SK-N-MC (cell line): ENCODE results near the gene LILRA5.

Experiments
- EZH2 ChIP-seq: fragments of 200-600 bp; sonication (generic); IDR thresholded peaks from one replicate; pipeline ENCODE4 v1.6.1; 2017; ENCODE audit warnings: antibody characterized with exemption
- POLR2AphosphoS5 ChIP-seq: IDR thresholded peaks from 2 replicates; pipeline ENCODE4 v1.6.1; 2012; ENCODE audit warnings: mild to moderate bottlenecking, low read depth, low read length, borderline replicate concordance

DNA sequence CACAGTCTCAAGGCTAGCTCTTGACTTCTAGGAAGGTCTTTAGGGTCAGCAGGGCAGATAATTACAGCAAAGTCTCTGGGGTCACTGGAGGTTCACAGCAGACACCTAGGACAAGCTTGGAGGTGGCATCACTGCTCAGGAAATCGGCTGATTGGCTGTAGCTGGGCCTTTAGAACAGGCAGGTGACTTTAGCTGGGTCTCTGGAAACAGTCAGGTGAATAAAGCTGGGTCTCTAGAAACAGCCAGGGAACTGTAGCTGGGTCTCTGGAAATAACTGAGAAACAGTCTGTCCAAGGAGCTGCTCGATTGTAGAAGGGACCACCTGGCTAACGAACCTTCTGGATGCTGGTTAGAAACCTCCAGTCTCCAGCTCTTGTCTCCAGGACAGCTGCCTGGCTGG, 41.8 kb upstream of the LILRA5 start:
- TF ChIP-seq POLR2AphosphoS5 (no peak), EZH2 (no peak)
